AG04449 (cell line): ENCODE data around the gene TAF10.

Source experiments
- CTCF ChIA-PET: fragments of 350-600 bp; formaldehyde crosslinking; extraction: SDS; loops from one replicate; lab custom pipeline; 2021; ENCODE audit warnings: antibody characterized with exemption; lab: Yijun Ruan, JAX
- POLR2A ChIA-PET: fragments of 400-600, 350-600 bp; formaldehyde crosslinking; extraction: SDS; loops from one replicate; lab custom pipeline; 2020; ENCODE audit warnings: antibody characterized with exemption, inconsistent platforms; lab: Yijun Ruan, JAX
- DNase-seq: peaks from one replicate; pipeline ENCODE4 v3.0.0-alpha.2; 2010; ENCODE audit warnings: low read depth, low spot score
- H3K4me3 ChIP-seq: 2 replicates; pipeline ENCODE4 v1.5.1; 2011; ENCODE audit warnings: low read depth, mild to moderate bottlenecking, control low read depth, low read length
- CTCF ChIP-seq: IDR thresholded peaks from one replicate; pipeline ENCODE4 v1.5.1; 2011; ENCODE audit warnings: mild to moderate bottlenecking, moderate library complexity, low read length, control low read depth, inconsistent platforms; ENCODE audit not compliant: insufficient read depth; ENCODE audit errors: missing control alignments

Gene TAF10

GRCh38 chr11:6607190-6607795, 4.7 kb downstream of the TAF10 start:
- ChIA-PET POLR2A (interaction anchor here (0.6 to 1.2 kb wide), 7 partner anchors 9 to 228 kb away, joined by 3 to 9 read pairs (median 3); partner anchors contain the start of genes MRPL17 and TPP1), CTCF (interaction anchor here (1.4 to 4.4 kb wide), 8 partner anchors 11 to 229 kb away, joined by 3 to 19 read pairs (median 4); partner anchors contain the start of genes MRPL17 and TPP1)
- peak overlapping the region; percentile 21 for H3K4me3 ChIP-seq

GRCh38 chr11:6606471-6607189, 5.4 kb downstream of the TAF10 start:
- ChIA-PET POLR2A (interaction anchor here (0.6 to 1.2 kb wide), 5 partner anchors 12 to 227 kb away, joined by 3 to 9 read pairs (median 3); partner anchors contain the start of genes MRPL17 and TPP1), CTCF (interaction anchor here (1.4 to 4.4 kb wide), 7 partner anchors 12 to 229 kb away, joined by 3 to 19 read pairs (median 4); partner anchors contain the start of genes MRPL17 and TPP1)
- peak overlapping the region; percentile 40 for H3K4me3 ChIP-seq
- DNase-seq, result peak; percentile 68
- TF ChIP-seq CTCF, result no peak

More at GRCh38 chr11:6607190-6607795, 4.7 kb downstream of the TAF10 start:
- no peak for TF ChIP-seq CTCF
- DNase-seq, result no peak

- H3K4me3 ChIP-seq, result peak overlapping the region; percentile 97
- ChIA-PET CTCF (interaction anchor here (0.6 to 4.4 kb wide), 18 partner anchors 8 to 1043 kb away, joined by 3 to 19 read pairs (median 4); partner anchors contain the start of genes MRPL17 and TPP1), POLR2A (interaction anchor here (0.7 to 1.0 kb wide), 3 partner anchors 14 to 124 kb away, joined by 3 to 4 read pairs (median 4); partner anchors contain the start of genes ARFIP2, TIMM10B and TPP1)
- DNase-seq, result no peak
- TF ChIP-seq CTCF, result no peak
Observed at GRCh38 chr11:6604790-6605189, 7.2 kb downstream of the TAF10 start.

- DNase-seq, result no peak
- POLR2A ChIA-PET, result interaction anchor here (0.7 to 1.0 kb wide), 5 partner anchors 13 to 123 kb away, joined by 3 to 4 read pairs (median 3); partner anchors contain the start of genes ARFIP2, TIMM10B and TPP1
- CTCF ChIA-PET, result interaction anchor here (0.9 to 4.4 kb wide), 16 partner anchors 9 to 241 kb away, joined by 3 to 19 read pairs (median 4); partner anchors contain the start of genes MRPL17 and TPP1
- H3K4me3 ChIP-seq, result peak overlapping the region; percentile 97
- TF ChIP-seq CTCF, result peak; percentile 32
Observed at GRCh38 chr11:6604081-6604626, 7.9 kb downstream of the TAF10 start.

- no peak for DNase-seq
- ChIA-PET POLR2A (interaction anchor here (0.8 to 1.2 kb wide), 5 partner anchors 8 to 122 kb away, joined by 3 to 4 read pairs (median 4); partner anchors contain the start of genes ARFIP2, TAF10 and TIMM10B), CTCF (interaction anchor here (0.7 to 4.4 kb wide), 11 partner anchors 10 to 240 kb away, joined by 3 to 19 read pairs (median 4); no protein-coding TSS in a partner anchor)
- no peak for TF ChIP-seq CTCF
- H3K4me3 ChIP-seq, result peak within 1 kb of the TSS; percentile 97
Observed at GRCh38 chr11:6603287-6604080, 8.5 kb downstream of the TAF10 start, which contains the start of the genes ILK and RRP8. TSS of gene ILK (plus strand) at chr11:6603774. CDS start at chr11:6604272, 498 bp downstream. TSS of gene RRP8 (minus strand) at chr11:6603616. CDS start at chr11:6603502, 114 bp downstream.
